H1 (cell line): Measurements from ENCODE around the gene PRKAR2B. TPM values are rescaled to one million over a fixed set of nuclear protein-coding genes. Genes with fewer than 3 reads are reported as not detected.
"Not testable (repeated sequence)": the region's sequence is repeated elsewhere in the genome, so short reads cannot be mapped to it uniquely, and the experiment has no call there.

ENCODE experiments used
- CTCF ChIA-PET: fragments of 300-600 bp; sonication (Branson Sonifier 250); formaldehyde crosslinking; loops from one replicate; lab custom pipeline; 2021; ENCODE audit not compliant: partially characterized antibody; lab: Charles Lee
- POLR2A ChIA-PET: fragments of 300-600 bp; sonication (Branson Sonifier 250); formaldehyde crosslinking; loops from one replicate; lab custom pipeline; 2021; ENCODE audit warnings: inconsistent platforms; ENCODE audit not compliant: partially characterized antibody; lab: Charles Lee
- DNase-seq, 2 experiments: peaks; one replicate each; pipeline versions ENCODE4 v3.0.0 to v3.0.0-alpha.2; 2010 to 2022; ENCODE audit warnings: low spot score in 2 of 2, low read depth in 1 of 2, mixed read lengths in 1 of 2
- FAIRE-seq: peaks from 2 replicates; lab custom pipeline; 2011; peaks lifted over from hg19 to GRCh38; lab: Jason Lieb, UNC
- H2AFZ ChIP-seq: 2 replicates; pipeline ENCODE4 v1.8.1; 2012; ENCODE audit warnings: low read length, inconsistent platforms
- H2AK5ac ChIP-seq: 2 replicates; pipeline ENCODE4 v1.6.1; 2013; ENCODE audit warnings: low read depth, low read length
- H2BK120ac ChIP-seq: replicated peaks from 2 replicates; pipeline ENCODE3; 2013; ENCODE audit warnings: low read depth, low read length, inconsistent platforms
- H2BK12ac ChIP-seq: 2 replicates; pipeline ENCODE4 v1.6.1; 2013; ENCODE audit warnings: low read depth, low read length
- H2BK15ac ChIP-seq: 2 replicates; pipeline ENCODE4 v1.6.1; 2013; ENCODE audit warnings: low read length
- H2BK20ac ChIP-seq: 2 replicates; pipeline ENCODE4 v1.6.1; 2013; ENCODE audit warnings: low read length
- H2BK5ac ChIP-seq: 2 replicates; pipeline ENCODE4 v1.6.1; 2013; ENCODE audit warnings: low read depth, low read length
- H3K14ac ChIP-seq: 2 replicates; pipeline ENCODE4 v1.6.1; 2013; ENCODE audit warnings: inconsistent platforms; ENCODE audit not compliant: insufficient read length
- H3K18ac ChIP-seq: 2 replicates; pipeline ENCODE4 v1.6.1; 2013; ENCODE audit warnings: low read length; ENCODE audit errors: extremely low read depth
- H3K23ac ChIP-seq: 2 replicates; pipeline ENCODE4 v1.6.1; 2013; ENCODE audit warnings: inconsistent platforms; ENCODE audit not compliant: insufficient read length
- H3K23me2 ChIP-seq: 2 replicates; pipeline ENCODE4 v1.6.1; 2013; ENCODE audit warnings: low read depth, low read length
- H3K27ac ChIP-seq: 2 replicates; pipeline ENCODE4 v1.6.1; 2011; ENCODE audit warnings: low read depth, low read length, inconsistent platforms
- H3K27me3 ChIP-seq, 4 experiments: replicated peaks in 1 of 4; 1 replicate in 1 of 4; 2 replicates in 3 of 4; pipeline versions ENCODE4 v1.6.1 to v1.8.1; 2011 to 2013; ENCODE audit warnings: low read length in 3 of 4, mild to moderate bottlenecking in 3 of 4, inconsistent platforms in 2 of 4, mixed read lengths in 2 of 4, moderate library complexity in 1 of 4; ENCODE audit not compliant: control insufficient read depth in 3 of 4, insufficient read depth in 3 of 4; ENCODE audit errors: extremely low read depth in 1 of 4
- H3K36me3 ChIP-seq, 4 experiments: 2 replicates each; pipeline versions ENCODE4 v1.6.1 to v1.8.1; 2011 to 2013; ENCODE audit warnings: mild to moderate bottlenecking in 4 of 4, low read length in 3 of 4, moderate library complexity in 2 of 4, control low read depth in 1 of 4, inconsistent platforms in 1 of 4; ENCODE audit not compliant: insufficient read depth in 4 of 4, control insufficient read depth in 2 of 4
- H3K4ac ChIP-seq: replicated peaks from 2 replicates; pipeline ENCODE3; 2013; ENCODE audit warnings: low read length, low read depth, mixed read lengths, inconsistent platforms; ENCODE audit not compliant: insufficient read length
- H3K4me1 ChIP-seq, 4 experiments: replicated peaks in 1 of 4; 1 replicate in 1 of 4; 2 replicates in 3 of 4; pipeline versions ENCODE4 v1.6.1 to v1.8.1; 2011 to 2013; ENCODE audit warnings: low read length in 3 of 4, inconsistent platforms in 2 of 4, mixed read lengths in 1 of 4; ENCODE audit not compliant: insufficient read depth in 4 of 4, control insufficient read depth in 3 of 4
- H3K4me2 ChIP-seq, 2 experiments: 2 replicates each; pipeline versions ENCODE4 v1.6.1 to v1.8.1; 2011 to 2013; ENCODE audit warnings: low read depth in 2 of 2, low read length in 2 of 2, control low read depth in 1 of 2, inconsistent platforms in 1 of 2, mild to moderate bottlenecking in 1 of 2; ENCODE audit not compliant: insufficient read depth in 1 of 2
- H3K4me3 ChIP-seq, 4 experiments: fragments of 200-600, 300-600 bp in 1 of 4; sonication (generic), shearing (Covaris generic), sonication (Bioruptor Twin) in 1 of 4; 2 replicates each; pipeline versions ENCODE4 v1.5.1 to v1.8.1; 2011 to 2016; ENCODE audit warnings: low read length in 4 of 4, low read depth in 3 of 4, control low read depth in 2 of 4, inconsistent platforms in 2 of 4, mild to moderate bottlenecking in 2 of 4, mixed read lengths in 1 of 4, moderate library complexity in 1 of 4; ENCODE audit not compliant: insufficient read depth in 2 of 4; ENCODE audit errors: extremely low read depth in 1 of 4
- H3K56ac ChIP-seq: replicated peaks from 2 replicates; pipeline ENCODE3; 2013; ENCODE audit warnings: low read depth, mild to moderate bottlenecking, mixed read lengths, low read length, inconsistent platforms; ENCODE audit not compliant: insufficient read length
- H3K79me1 ChIP-seq: 2 replicates; pipeline ENCODE4 v1.6.1; 2013; ENCODE audit warnings: low read depth, low read length, control low read depth
- H3K79me2 ChIP-seq, 2 experiments: 2 replicates each; pipeline versions ENCODE4 v1.6.1 to v1.8.1; 2012 to 2013; ENCODE audit warnings: low read length in 2 of 2, mild to moderate bottlenecking in 2 of 2, inconsistent platforms in 1 of 2; ENCODE audit not compliant: insufficient read depth in 2 of 2, control insufficient read depth in 1 of 2
- H3K9ac ChIP-seq, 4 experiments: replicated peaks in 1 of 4; 1 replicate in 1 of 4; 2 replicates in 3 of 4; pipeline versions ENCODE4 v1.6.1 to v1.8.1; 2011 to 2013; ENCODE audit warnings: low read depth in 3 of 4, low read length in 3 of 4, control low read depth in 2 of 4, mild to moderate bottlenecking in 2 of 4, moderate library complexity in 2 of 4, inconsistent platforms in 1 of 4; ENCODE audit errors: extremely low read depth in 1 of 4
- H3K9me3 ChIP-seq, 2 experiments: 2 replicates each; pipeline versions ENCODE4 v1.6.1 to v1.8.1; 2012 to 2013; ENCODE audit warnings: mild to moderate bottlenecking in 2 of 2, moderate library complexity in 2 of 2, control low read depth in 1 of 2, inconsistent platforms in 1 of 2, low read depth in 1 of 2, low read length in 1 of 2, mixed read lengths in 1 of 2; ENCODE audit not compliant: insufficient read depth in 2 of 2
- H4K20me1 ChIP-seq, 2 experiments: replicated peaks in 1 of 2; 2 replicates each; pipeline versions ENCODE3 to v1.8.1; 2011 to 2013; ENCODE audit warnings: inconsistent platforms in 2 of 2, low read length in 2 of 2, mild to moderate bottlenecking in 1 of 2; ENCODE audit not compliant: insufficient read depth in 2 of 2, control insufficient read depth in 1 of 2
- H4K5ac ChIP-seq: 2 replicates; pipeline ENCODE4 v1.6.1; 2013; ENCODE audit warnings: low read length, low read depth, mixed read lengths, inconsistent platforms; ENCODE audit not compliant: insufficient read length
- H4K8ac ChIP-seq: 2 replicates; pipeline ENCODE4 v1.8.0; 2013; ENCODE audit warnings: mild to moderate bottlenecking, moderate library complexity, low read length, inconsistent platforms; ENCODE audit not compliant: insufficient read depth; ENCODE audit errors: extremely low read depth
- H4K91ac ChIP-seq: replicated peaks from 2 replicates; pipeline ENCODE3; 2013; ENCODE audit warnings: low read length, mixed read lengths, inconsistent platforms; ENCODE audit not compliant: insufficient read length
- WGBS, 2 experiments: shearing (Covaris generic) in 1 of 2; methylation state at CpG; one replicate each; pipeline versions ENCODE4 v1.1.6 to v1.1.7; 2013 to 2015; ENCODE audit warnings: low lambda C conversion rate in 2 of 2, mixed read lengths in 2 of 2, inconsistent platforms in 1 of 2, low coverage in 1 of 2, missing lambda C conversion rate in 1 of 2; ENCODE audit not compliant: insufficient replicate concordance in 2 of 2, insufficient coverage in 1 of 2, insufficient read length in 1 of 2; ENCODE audit errors: extremely low coverage in 1 of 2, missing lambda C conversion rate in 1 of 2; 5-methylcytosine and 5-hydroxymethylcytosine counted together
- polyA plus RNA-seq, 7 experiments: library from polyadenylated mRNA; depleted of rRNA in 3 of 7; stranded (reverse) in 5 of 7; unstranded in 2 of 7; fragments of >200 nt in 5 of 7; fragments of 200-250 nt in 2 of 7; gene quantifications; 1 replicate in 5 of 7; 2 replicates in 1 of 7; 4 replicates in 1 of 7; pipeline versions ENCODE4 v1.2.1 to v1.2.3, GENCODE V29; 2011 to 2013; ENCODE audit warnings: missing spikeins in 2 of 7, mixed read lengths in 2 of 7
- total RNA-seq: library from RNA; stranded (reverse); fragmentation: NEBNext Ultra II Directional; extraction: Animal tissue kit (Norgen Biotek cat#: 25700); gene quantifications from 2 replicates; pipeline ENCODE4 v1.2.1, GENCODE V29; 2021

Gene PRKAR2B
- total and polyA plus RNA-seq, 2 of the 8 experiments (the other 6 are each of a cell fraction or from before 2014, with no cell fraction given): 10.4 to 37.0 TPM

DNA sequence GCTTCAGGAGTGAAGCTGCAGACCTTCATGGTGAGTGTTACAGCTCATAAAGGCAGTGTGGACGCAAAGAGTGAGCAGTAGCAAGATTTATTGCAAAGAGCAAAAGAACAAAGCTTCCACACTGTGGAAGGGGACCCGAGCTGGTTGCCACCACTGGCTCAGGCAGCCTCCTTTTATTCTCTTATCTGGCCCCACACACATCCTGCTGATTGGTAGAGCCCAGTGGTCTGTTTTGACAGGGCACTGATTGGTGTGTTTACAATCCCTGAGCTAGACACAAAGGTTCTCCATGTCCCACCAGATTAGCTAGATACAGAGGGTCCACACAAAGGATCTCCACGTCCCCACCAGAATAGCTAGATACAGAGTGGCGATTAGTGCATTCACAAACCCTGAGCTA, 2.7 kb upstream of the PRKAR2B start:
- H3K4me2 ChIP-seq, H4K8ac ChIP-seq, H3K4me3 ChIP-seq, H3K27ac ChIP-seq, H3K9ac ChIP-seq, H2BK20ac ChIP-seq, DNase-seq, H3K79me1 ChIP-seq, H4K5ac ChIP-seq, H2AFZ ChIP-seq, H3K36me3 ChIP-seq, H3K4me1 ChIP-seq, H3K14ac ChIP-seq, FAIRE-seq, H4K20me1 ChIP-seq, H2AK5ac ChIP-seq, H2BK5ac ChIP-seq, H3K9me3 ChIP-seq, H3K27me3 ChIP-seq, H3K4ac ChIP-seq, H3K18ac ChIP-seq, POLR2A ChIA-PET, H3K23me2 ChIP-seq, H2BK12ac ChIP-seq, H3K23ac ChIP-seq, H2BK15ac ChIP-seq, H2BK120ac ChIP-seq, H4K91ac ChIP-seq, H3K56ac ChIP-seq: not testable (repeated sequence)
- H3K79me2 ChIP-seq: peaks cover 0 to 11% of the 10 kb centered on the region in 2 experiments; a peak in 2 of 4 replicates
- 94% methylated on average over 4 of the region's 4 CpGs; no CpG with 5 or more reads in 1 of the 2 experiments for WGBS, 2 experiments
- CTCF ChIA-PET: interaction anchor here (1.2 kb wide), 3 partner anchors 18 to 247 kb away, joined by 3 to 5 read pairs (median 3); partner anchors contain the start of gene HBP1

DNA sequence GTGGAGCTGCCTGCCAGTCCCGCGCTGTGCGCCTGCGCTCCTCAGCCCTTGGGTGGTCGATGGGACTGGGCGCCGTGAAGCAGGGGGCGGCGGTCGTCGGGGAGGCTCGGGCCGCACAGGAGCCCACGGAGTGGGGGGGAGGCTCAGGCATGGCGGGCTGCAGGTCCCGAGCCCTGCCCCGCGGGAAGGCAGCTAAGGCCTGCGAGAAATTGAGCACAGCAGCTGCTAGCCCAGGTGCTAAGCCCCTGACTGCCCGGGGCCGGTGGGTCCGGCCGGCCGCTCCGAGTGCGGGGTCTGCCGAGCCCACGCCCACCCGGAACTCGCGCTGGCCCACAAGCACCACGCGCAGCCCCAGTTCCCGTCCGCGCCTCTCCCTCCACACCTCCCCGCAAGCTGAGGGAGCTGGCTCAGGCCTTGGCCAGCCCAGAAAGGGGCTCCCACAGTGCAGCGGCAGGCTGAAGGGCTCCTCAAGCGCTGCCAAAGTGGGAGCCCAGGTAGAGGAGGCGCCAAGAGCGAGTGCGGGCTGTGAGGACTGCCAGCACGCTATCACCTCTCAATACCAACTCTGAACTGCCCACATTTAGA, 2.1 kb upstream of the PRKAR2B start:
- H2BK12ac ChIP-seq, H3K4me2 ChIP-seq, H2BK15ac ChIP-seq, H2BK5ac ChIP-seq, H3K27me3 ChIP-seq, H4K91ac ChIP-seq, H4K20me1 ChIP-seq, H3K18ac ChIP-seq, H4K5ac ChIP-seq, H2AFZ ChIP-seq, H3K4me1 ChIP-seq, H2BK120ac ChIP-seq, H3K14ac ChIP-seq, POLR2A ChIA-PET, H3K27ac ChIP-seq, H3K9me3 ChIP-seq, H2BK20ac ChIP-seq, H3K56ac ChIP-seq, DNase-seq, H4K8ac ChIP-seq, H3K4me3 ChIP-seq, FAIRE-seq, H3K9ac ChIP-seq, H3K23ac ChIP-seq, H2AK5ac ChIP-seq, H3K23me2 ChIP-seq, H3K36me3 ChIP-seq, H3K79me1 ChIP-seq, H3K4ac ChIP-seq: not testable (repeated sequence)
- H3K79me2 ChIP-seq: peaks cover 0 to 18% of the 10 kb centered on the region in 2 experiments; a peak in 2 of 4 replicates
- WGBS, 2 experiments: 97% methylated on average over 32 of the region's 43 CpGs; no CpG with 5 or more reads in 1 of the 2 experiments
- CTCF ChIA-PET: interaction anchor here (0.6 to 1.2 kb wide), 3 partner anchors 126 to 248 kb away, joined by 3 to 5 read pairs (median 3); partner anchors contain the start of gene HBP1
